NT2/D1 (cell line): Measurements from ENCODE around the gene ARSI.

ENCODE experiments used
- SUZ12 ChIP-seq: IDR thresholded peaks from 2 replicates; pipeline ENCODE4 v1.6.1; 2011; ENCODE audit not compliant: insufficient read length, insufficient read depth; ENCODE audit errors: extremely low read depth
- YY1 ChIP-seq: IDR thresholded peaks from 2 replicates; pipeline ENCODE4 v1.6.1; 2011; ENCODE audit not compliant: insufficient read length, insufficient read depth
- ZNF274 ChIP-seq: IDR thresholded peaks from 2 replicates; pipeline ENCODE4 v1.6.1; 2011; ENCODE audit warnings: mild to moderate bottlenecking, low read depth, low read length

DNA sequence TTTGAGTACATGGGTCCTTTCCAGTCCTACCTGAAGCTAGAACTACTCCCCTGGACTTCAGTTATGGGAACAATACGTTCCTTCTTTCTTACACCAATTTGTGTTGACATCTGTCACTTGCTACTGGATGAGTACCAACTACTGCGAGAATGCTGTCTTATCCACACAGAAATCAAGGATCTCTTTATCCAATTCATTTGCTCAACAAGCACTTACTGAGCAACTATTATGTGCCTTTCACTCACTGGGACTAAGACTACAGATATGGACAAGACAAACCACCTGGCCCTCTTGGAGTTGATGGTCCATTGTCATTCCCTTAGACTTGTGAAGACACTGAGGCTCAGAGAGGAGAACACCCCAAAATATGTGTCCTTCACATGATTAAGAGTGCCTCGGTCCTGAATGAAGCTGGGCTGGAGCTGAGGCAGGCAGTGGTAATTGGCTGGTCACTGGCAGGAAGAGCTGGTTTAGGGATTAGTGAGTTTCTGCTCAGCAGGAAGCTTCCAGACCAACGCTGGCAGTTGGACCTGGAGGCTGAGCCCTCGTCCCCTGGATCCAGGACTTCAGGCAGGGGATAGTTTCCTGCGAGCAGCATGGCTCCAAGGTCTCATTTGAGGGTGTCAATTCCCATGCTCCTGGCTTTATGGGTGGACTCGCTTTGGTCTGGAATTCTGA is 8.4 kb upstream of the ARSI start:
- TF ChIP-seq SUZ12, result no peak
- no peak for TF ChIP-seq ZNF274
- TF ChIP-seq YY1, result no peak
